ENCODE results near the gene ALKAL2. TPM values are rescaled to one million over a fixed set of nuclear protein-coding genes. Genes with fewer than 3 reads are reported as not detected.

The ALKAL2 gene
- total RNA-seq, 1 donor: not detected

- DNase-seq (ENCODE audit: insufficient read length, low spot score, missing footprints): no peak
- Histone ChIP-seq H4K20me1 (ENCODE audit: insufficient read depth, low read length) (no peaks in the 10 kb centered on the region), H2AFZ (ENCODE audit: low read length) (no peak overlapping the region), H3K27me3 (ENCODE audit: insufficient read depth, low read length) (no peaks in the 10 kb centered on the region), H3K4me2 (ENCODE audit: insufficient read depth, low read length) (no peak overlapping the region), H3K9me3 (ENCODE audit: low read depth, low read length) (no peaks in the 10 kb centered on the region), H3K79me2 (ENCODE audit: insufficient read depth, low read length) (no peaks in the 10 kb centered on the region), H3K27ac (ENCODE audit: low read depth, low read length) (no peak overlapping the region), H3K4me3 (ENCODE audit: insufficient read depth, low read length) (no peak overlapping the region), H3K4me1 (ENCODE audit: insufficient read depth, low read length) (no peaks in the 10 kb centered on the region), H3K36me3 (ENCODE audit: insufficient read depth, low read length) (no peaks in the 10 kb centered on the region)
- no peak for TF ChIP-seq CTCF (IDR thresholded peaks at IDR 0.05; ENCODE audit: extremely low read depth, low read depth, low read length)
These were observed 21.5 kb upstream of the ALKAL2 start for GRCh38 chr2:309148-309953.

GRCh38 chr2:305366-305765 is 17.5 kb upstream of the ALKAL2 start:
- Histone ChIP-seq H3K4me2 (ENCODE audit: insufficient read depth, low read length) (no peak overlapping the region), H3K4me3 (ENCODE audit: insufficient read depth, low read length) (no peak overlapping the region), H2AFZ (ENCODE audit: low read length) (no peak overlapping the region), H3K27me3 (ENCODE audit: insufficient read depth, low read length) (no peaks in the 10 kb centered on the region), H3K4me1 (ENCODE audit: insufficient read depth, low read length) (no peaks in the 10 kb centered on the region), H4K20me1 (ENCODE audit: insufficient read depth, low read length) (no peaks in the 10 kb centered on the region), H3K36me3 (ENCODE audit: insufficient read depth, low read length) (no peaks in the 10 kb centered on the region), H3K27ac (ENCODE audit: low read depth, low read length) (no peak overlapping the region), H3K79me2 (ENCODE audit: insufficient read depth, low read length) (no peaks in the 10 kb centered on the region), H3K9me3 (ENCODE audit: low read depth, low read length) (no peaks in the 10 kb centered on the region)
- no peak for TF ChIP-seq CTCF (IDR thresholded peaks at IDR 0.05; ENCODE audit: extremely low read depth, low read depth, low read length)
- DNase-seq (ENCODE audit: insufficient read length, low spot score, missing footprints): no peak

- Histone ChIP-seq H3K4me3 (ENCODE audit: insufficient read depth, low read length) (no peak overlapping the region), H3K27ac (ENCODE audit: low read depth, low read length) (no peak overlapping the region), H3K9me3 (ENCODE audit: low read depth, low read length) (no peaks in the 10 kb centered on the region), H2AFZ (ENCODE audit: low read length) (no peak overlapping the region), H3K79me2 (ENCODE audit: insufficient read depth, low read length) (no peaks in the 10 kb centered on the region), H3K4me2 (ENCODE audit: insufficient read depth, low read length) (no peak overlapping the region), H3K4me1 (ENCODE audit: insufficient read depth, low read length) (no peaks in the 10 kb centered on the region), H4K20me1 (ENCODE audit: insufficient read depth, low read length) (no peaks in the 10 kb centered on the region), H3K27me3 (ENCODE audit: insufficient read depth, low read length) (peaks cover under 1% of the 10 kb centered on the region), H3K36me3 (ENCODE audit: insufficient read depth, low read length) (no peaks in the 10 kb centered on the region)
- no peak for DNase-seq (ENCODE audit: insufficient read length, low spot score, missing footprints)
- no peak for TF ChIP-seq CTCF (IDR thresholded peaks at IDR 0.05; ENCODE audit: extremely low read depth, low read depth, low read length)
These were observed 8.5 kb upstream of the ALKAL2 start for GRCh38 chr2:296354-296753.

- H3K9me3 ChIP-seq (ENCODE audit: low read depth, low read length): no peaks in the 10 kb centered on the region
- H3K27ac ChIP-seq (ENCODE audit: low read depth, low read length): no peak overlapping the region
- peaks cover under 1% of the 10 kb centered on the region for H3K4me1 ChIP-seq (ENCODE audit: insufficient read depth, low read length)
- H4K20me1 ChIP-seq (ENCODE audit: insufficient read depth, low read length): no peaks in the 10 kb centered on the region
- no peaks in the 10 kb centered on the region for H3K36me3 ChIP-seq (ENCODE audit: insufficient read depth, low read length)
- no peak for DNase-seq (ENCODE audit: insufficient read length, low spot score, missing footprints)
- no peak overlapping the region for H3K4me3 ChIP-seq (ENCODE audit: insufficient read depth, low read length)
- H2AFZ ChIP-seq (ENCODE audit: low read length): no peak overlapping the region
- no peak overlapping the region for H3K4me2 ChIP-seq (ENCODE audit: insufficient read depth, low read length)
- no peak for TF ChIP-seq CTCF (IDR thresholded peaks at IDR 0.05; ENCODE audit: extremely low read depth, low read depth, low read length)
- H3K27me3 ChIP-seq (ENCODE audit: insufficient read depth, low read length): peaks cover 8% of the 10 kb centered on the region
- no peaks in the 10 kb centered on the region for H3K79me2 ChIP-seq (ENCODE audit: insufficient read depth, low read length)
These were observed 7.2 kb upstream of the ALKAL2 start for GRCh38 chr2:295090-295489.

Data from osteoblast (primary cell).